CD8-positive, alpha-beta memory T cell (primary cell): Measurements from ENCODE around the gene EHD4. TPM values are rescaled to one million over a fixed set of nuclear protein-coding genes. Genes with fewer than 3 reads are reported as not detected.

ENCODE experiments used
- CTCF ChIA-PET: fragments of 350-600 bp; sonication (Branson Sonifier 250); formaldehyde crosslinking; loops from one replicate; lab custom pipeline; 2021; ENCODE audit warnings: antibody characterized with exemption; lab: Charles Lee
- POLR2A ChIA-PET: fragments of 350-600 bp; sonication (Branson Sonifier 250); formaldehyde crosslinking; loops from one replicate; lab custom pipeline; 2021; ENCODE audit warnings: antibody characterized with exemption; lab: Charles Lee
- DNase-seq, 5 donors: peaks; one replicate each; pipeline versions ENCODE4 v3.0.0 to v3.0.0-alpha.2; 2020 to 2022; ENCODE audit warnings: mixed read lengths in 1 of 5
- H3K27ac ChIP-seq: one replicate; pipeline ENCODE4 v1.7.0; 2013; ENCODE audit warnings: low read depth, mild to moderate bottlenecking, low read length, moderate library complexity
- H3K27me3 ChIP-seq: 2 replicates; pipeline ENCODE4 v1.7.0; 2013; ENCODE audit warnings: low read length, mild to moderate bottlenecking; ENCODE audit not compliant: insufficient read depth, poor library complexity, severe bottlenecking
- H3K36me3 ChIP-seq: 2 replicates; pipeline ENCODE4 v1.7.0; 2013; ENCODE audit warnings: mild to moderate bottlenecking, low read length, moderate library complexity; ENCODE audit not compliant: insufficient read depth
- H3K4me1 ChIP-seq: 2 replicates; pipeline ENCODE4 v1.7.0; 2013; ENCODE audit warnings: mild to moderate bottlenecking, low read length, moderate library complexity; ENCODE audit not compliant: insufficient read depth
- H3K4me3 ChIP-seq: 2 replicates; pipeline ENCODE4 v1.7.0; 2013; ENCODE audit warnings: mild to moderate bottlenecking, low read length
- H3K9me3 ChIP-seq: 2 replicates; pipeline ENCODE4 v1.7.0; 2013; ENCODE audit warnings: mild to moderate bottlenecking, low read length
- H3K27ac Mint-ChIP-seq, 8 donors: one replicate each; pipeline ENCODE4 v1.8.0; 2020 to 2021; ENCODE audit warnings: mixed read lengths in 8 of 8, mild to moderate bottlenecking in 6 of 8, inconsistent platforms in 3 of 8, moderate library complexity in 3 of 8
- H3K27me3 Mint-ChIP-seq, 2 donors: one replicate each; pipeline ENCODE4 v1.8.0; 2020 to 2021; ENCODE audit warnings: mixed read lengths in 2 of 2, mild to moderate bottlenecking in 1 of 2, moderate library complexity in 1 of 2
- H3K36me3 Mint-ChIP-seq, 3 donors: one replicate each; pipeline ENCODE4 v1.8.0; 2020 to 2021; ENCODE audit warnings: mixed read lengths in 3 of 3, inconsistent platforms in 1 of 3, mild to moderate bottlenecking in 1 of 3
- H3K4me1 Mint-ChIP-seq, 3 donors: one replicate each; pipeline ENCODE4 v1.8.0; 2020 to 2021; ENCODE audit warnings: mixed read lengths in 3 of 3, inconsistent platforms in 1 of 3, mild to moderate bottlenecking in 1 of 3
- H3K4me3 Mint-ChIP-seq, 7 donors: one replicate each; pipeline ENCODE4 v1.8.0; 2020 to 2021; ENCODE audit warnings: mixed read lengths in 7 of 7, mild to moderate bottlenecking in 6 of 7, moderate library complexity in 4 of 7, inconsistent platforms in 2 of 7
- H3K9me3 Mint-ChIP-seq, 5 donors: one replicate each; pipeline ENCODE4 v1.8.0; 2020 to 2022; ENCODE audit warnings: mixed read lengths in 5 of 5, mild to moderate bottlenecking in 3 of 5, moderate library complexity in 2 of 5, inconsistent platforms in 1 of 5
- polyA plus RNA-seq: library from polyadenylated mRNA; unstranded; fragments of 300-500 nt; fragmentation: Illumina TruSeq; gene quantifications from one replicate; pipeline ENCODE4 v1.2.3, GENCODE V29; 2021
- total RNA-seq, 2 experiments: library from RNA; stranded (reverse); gene quantifications; one replicate each; pipeline ENCODE4 v1.2.3, GENCODE V29; 2021

The EHD4 gene
- total and polyA plus RNA-seq, 3 experiments from 2014 or later: 11.2 to 26.4 (median 24.2) TPM

GRCh38 chr15:41915255-41915994 lies 56.9 kb downstream of the EHD4 start:
- no peak overlapping the region for H3K27ac ChIP-seq
- H3K27me3 Mint-ChIP-seq: peaks cover 0 to 3% of the 10 kb centered on the region in 2 donors
- H3K27me3 ChIP-seq: no peaks in the 10 kb centered on the region
- H3K27ac Mint-ChIP-seq: no peak overlapping the region
- POLR2A ChIA-PET: no interaction called here
- no peak for DNase-seq
- CTCF ChIA-PET: interaction anchor here (1.2 to 2.1 kb wide), 4 partner anchors 11 to 142 kb away, joined by 4 to 8 read pairs (median 5); partner anchors contain the start of gene MAPKBP1
- H3K4me1 Mint-ChIP-seq: no peaks in the 10 kb centered on the region
- peaks cover 0 to 66% (median 3%) of the 10 kb centered on the region in 3 donors for H3K36me3 Mint-ChIP-seq
- no peaks in the 10 kb centered on the region for H3K9me3 Mint-ChIP-seq
- H3K4me3 Mint-ChIP-seq: no peak overlapping the region
- H3K4me1 ChIP-seq: no peaks in the 10 kb centered on the region
- no peaks in the 10 kb centered on the region for H3K9me3 ChIP-seq
- no peak overlapping the region for H3K4me3 ChIP-seq
- H3K36me3 ChIP-seq: peaks cover 13% of the 10 kb centered on the region

- CTCF ChIA-PET: interaction anchor here (0.9 to 2.0 kb wide), 2 partner anchors 10 to 140 kb away, joined by 3 to 6 read pairs; partner anchors contain the start of gene MAPKBP1
- no peak overlapping the region for H3K4me3 Mint-ChIP-seq
- DNase-seq: no peak
Measured at GRCh38 chr15:41914411-41914810, 57.9 kb downstream of the EHD4 start.

GRCh38 chr15:41913256-41913655 lies 59.1 kb downstream of the EHD4 start:
- Histone ChIP-seq H3K4me3 (no peak overlapping the region), H3K9me3 (no peaks in the 10 kb centered on the region), H3K4me1 (no peaks in the 10 kb centered on the region), H3K27me3 (no peaks in the 10 kb centered on the region), H3K36me3 (peaks cover 4% of the 10 kb centered on the region), H3K27ac (no peak overlapping the region)
- Mint-ChIP-seq H3K27me3 (no peaks in the 10 kb centered on the region), H3K4me3 (no peak overlapping the region), H3K4me1 (no peaks in the 10 kb centered on the region), H3K36me3 (peaks cover 0 to 67% (median 8%) of the 10 kb centered on the region in 3 donors), H3K27ac (peak overlapping the region in 4 of 8 donors; percentile 17 to 54 (median 30)), H3K9me3 (no peaks in the 10 kb centered on the region)
- DNase-seq: no peak
- ChIA-PET POLR2A (no interaction called here), CTCF (interaction anchor here (0.9 to 2.0 kb wide), 3 partner anchors 9 to 140 kb away, joined by 3 to 8 read pairs (median 6); no protein-coding TSS in a partner anchor)

More at GRCh38 chr15:41914411-41914810, 57.9 kb downstream of the EHD4 start:
- Mint-ChIP-seq H3K36me3 (peaks cover 0 to 67% (median 3%) of the 10 kb centered on the region in 3 donors), H3K4me1 (no peaks in the 10 kb centered on the region), H3K27me3 (peaks cover 0 to 2% of the 10 kb centered on the region in 2 donors), H3K9me3 (no peaks in the 10 kb centered on the region), H3K27ac (peak overlapping the region in 1 of 8 donors; percentile 27)
- no peak overlapping the region for H3K4me3 ChIP-seq
- no peaks in the 10 kb centered on the region for H3K9me3 ChIP-seq
- peaks cover 12% of the 10 kb centered on the region for H3K36me3 ChIP-seq
- no peak overlapping the region for H3K27ac ChIP-seq
- no peaks in the 10 kb centered on the region for H3K27me3 ChIP-seq
- POLR2A ChIA-PET: no interaction called here
- no peaks in the 10 kb centered on the region for H3K4me1 ChIP-seq

GRCh38 chr15:41911691-41912345 lies 60.5 kb downstream of the EHD4 start:
- no peak overlapping the region for H3K4me3 Mint-ChIP-seq
- CTCF ChIA-PET: interaction anchor here (2.0 kb wide), 1 partner anchor 139 kb away, joined by 8 read pairs; no protein-coding TSS in a partner anchor

GRCh38 chr15:41908736-41909461 lies 63.5 kb downstream of the EHD4 start:
- CTCF ChIA-PET: interaction anchor here (0.9 to 9.8 kb wide), 3 partner anchors 14 to 136 kb away, joined by 3 to 154 read pairs (median 5); partner anchors contain the start of gene MAPKBP1
- Histone ChIP-seq H3K27me3 (no peaks in the 10 kb centered on the region), H3K36me3 (peaks cover 4% of the 10 kb centered on the region), H3K4me1 (no peaks in the 10 kb centered on the region), H3K9me3 (no peaks in the 10 kb centered on the region), H3K4me3 (no peak overlapping the region), H3K27ac (no peak overlapping the region)
- peaks cover 7 to 9% (median 8%) of the 10 kb centered on the region in 3 donors for H3K4me1 Mint-ChIP-seq
- H3K4me3 Mint-ChIP-seq: no peak overlapping the region
- peak overlapping the region in 2 of 8 donors; percentile 8 to 46 for H3K27ac Mint-ChIP-seq
- DNase-seq: no peak
- POLR2A ChIA-PET: no interaction called here
- no peaks in the 10 kb centered on the region for H3K9me3 Mint-ChIP-seq
- no peaks in the 10 kb centered on the region for H3K27me3 Mint-ChIP-seq
- peaks cover 3 to 59% (median 11%) of the 10 kb centered on the region in 3 donors for H3K36me3 Mint-ChIP-seq

More at GRCh38 chr15:41911691-41912345, 60.5 kb downstream of the EHD4 start:
- Histone ChIP-seq H3K27me3 (no peaks in the 10 kb centered on the region), H3K4me1 (no peaks in the 10 kb centered on the region), H3K36me3 (peaks cover 4% of the 10 kb centered on the region), H3K27ac (no peak overlapping the region), H3K4me3 (no peak overlapping the region), H3K9me3 (no peaks in the 10 kb centered on the region)
- peak overlapping the region in 4 of 8 donors; percentile 14 to 66 (median 54) for H3K27ac Mint-ChIP-seq
- no peaks in the 10 kb centered on the region for H3K9me3 Mint-ChIP-seq
- no peaks in the 10 kb centered on the region for H3K27me3 Mint-ChIP-seq
- peaks cover 0 to 67% (median 9%) of the 10 kb centered on the region in 3 donors for H3K36me3 Mint-ChIP-seq
- no peak for DNase-seq
- no peaks in the 10 kb centered on the region for H3K4me1 Mint-ChIP-seq
- POLR2A ChIA-PET: no interaction called here

GRCh38 chr15:41907141-41907540 lies 65.2 kb downstream of the EHD4 start:
- POLR2A ChIA-PET: no interaction called here
- H3K4me3 Mint-ChIP-seq: no peak overlapping the region
- H3K4me1 Mint-ChIP-seq: peaks cover 7 to 9% (median 8%) of the 10 kb centered on the region in 3 donors
- H3K36me3 ChIP-seq: peaks cover 4% of the 10 kb centered on the region
- no peak overlapping the region for H3K4me3 ChIP-seq
- H3K9me3 Mint-ChIP-seq: no peaks in the 10 kb centered on the region
- no peaks in the 10 kb centered on the region for H3K9me3 ChIP-seq
- CTCF ChIA-PET: interaction anchor here (1.0 to 9.8 kb wide), 5 partner anchors 30 to 134 kb away, joined by 3 to 154 read pairs (median 4); partner anchors contain the start of gene MAPKBP1
- peak overlapping the region in 3 of 8 donors; percentile 38 to 76 (median 74) for H3K27ac Mint-ChIP-seq
- H3K27me3 ChIP-seq: no peaks in the 10 kb centered on the region
- H3K36me3 Mint-ChIP-seq: peaks cover 3 to 55% (median 12%) of the 10 kb centered on the region in 3 donors
- H3K27me3 Mint-ChIP-seq: no peaks in the 10 kb centered on the region
- no peaks in the 10 kb centered on the region for H3K4me1 ChIP-seq
- no peak for DNase-seq
- no peak overlapping the region for H3K27ac ChIP-seq

- no peak for DNase-seq
- H3K27ac ChIP-seq: no peak overlapping the region
- peaks cover 7 to 9% (median 8%) of the 10 kb centered on the region in 3 donors for H3K4me1 Mint-ChIP-seq
- H3K27me3 Mint-ChIP-seq: no peaks in the 10 kb centered on the region
- peak overlapping the region in 2 of 8 donors; percentile 38 to 76 for H3K27ac Mint-ChIP-seq
- H3K36me3 ChIP-seq: peaks cover 4% of the 10 kb centered on the region
- ChIA-PET CTCF (interaction anchor here (1.3 to 9.8 kb wide), 4 partner anchors 31 to 133 kb away, joined by 3 to 154 read pairs (median 4); partner anchors contain the start of gene MAPKBP1), POLR2A (no interaction called here)
- no peaks in the 10 kb centered on the region for H3K9me3 ChIP-seq
- no peak overlapping the region for H3K4me3 ChIP-seq
- no peaks in the 10 kb centered on the region for H3K4me1 ChIP-seq
- H3K4me3 Mint-ChIP-seq: no peak overlapping the region
- peaks cover 3 to 51% (median 12%) of the 10 kb centered on the region in 3 donors for H3K36me3 Mint-ChIP-seq
- H3K9me3 Mint-ChIP-seq: no peaks in the 10 kb centered on the region
- no peaks in the 10 kb centered on the region for H3K27me3 ChIP-seq
Measured at GRCh38 chr15:41906608-41907007, 65.7 kb downstream of the EHD4 start.
